OCI-LY3 (cell line): ENCODE measurements around the gene TREM2.

Experiments used
- H2AFZ ChIP-seq: fragments of 200-600, 300-600 bp; shearing (Covaris generic); 2 replicates; pipeline ENCODE4 v1.6.0; 2014; ENCODE audit warnings: antibody characterized with exemption, low read depth, low read length
- H3K27ac ChIP-seq: fragments of 200-600, 300-600 bp; sonication (generic); 2 replicates; pipeline ENCODE4 v1.5.1; 2014; ENCODE audit warnings: mild to moderate bottlenecking, low read length, moderate library complexity, mixed read lengths
- H3K27me3 ChIP-seq: fragments of 200-600, 300-600 bp; sonication (generic); 2 replicates; pipeline ENCODE4 v1.6.1; 2014; ENCODE audit warnings: low read depth, low read length, mixed read lengths
- H3K36me3 ChIP-seq: fragments of 200-600, 300-600 bp; sonication (generic); replicated peaks from 2 replicates; pipeline ENCODE3; 2014; ENCODE audit warnings: low read depth, low read length, mixed read lengths
- H3K4me1 ChIP-seq: fragments of 300-600, 200-600 bp; sonication (generic); 2 replicates; pipeline ENCODE4 v1.6.1; 2014; ENCODE audit warnings: low read length, mixed read lengths
- H3K4me2 ChIP-seq: fragments of 200-600, 300-600 bp; sonication (generic); 2 replicates; pipeline ENCODE4 v1.6.1; 2014; ENCODE audit warnings: low read length, mixed read lengths
- H3K4me3 ChIP-seq: fragments of 300-600, 200-600 bp; sonication (generic); 2 replicates; pipeline ENCODE4 v1.5.1; 2014; ENCODE audit warnings: antibody characterized with exemption, mild to moderate bottlenecking, low read length, moderate library complexity
- H3K79me2 ChIP-seq: fragments of 300-600, 200-600 bp; shearing (Covaris generic); 2 replicates; pipeline ENCODE4 v1.6.1; 2014; ENCODE audit warnings: mild to moderate bottlenecking, low read length, mixed read lengths
- H3K9ac ChIP-seq: fragments of 300-600, 200-600 bp; shearing (Covaris generic); 2 replicates; pipeline ENCODE4 v1.6.0; 2014; ENCODE audit warnings: mild to moderate bottlenecking, low read length, moderate library complexity
- H3K9me3 ChIP-seq: fragments of 200-600, 300-600 bp; shearing (Covaris generic); 2 replicates; pipeline ENCODE4 v1.6.1; 2014; ENCODE audit warnings: low read length, mixed read lengths; ENCODE audit not compliant: insufficient read depth
- H4K20me1 ChIP-seq: fragments of 200-600, 300-600 bp; sonication (generic); 2 replicates; pipeline ENCODE4 v1.6.1; 2016; ENCODE audit warnings: low read length, mixed read lengths; ENCODE audit not compliant: insufficient read depth
- EZH2phosphoT487 ChIP-seq: fragments of 200-600 bp; shearing (Covaris generic); IDR thresholded peaks from 2 replicates; pipeline ENCODE4 v1.6.1; 2018; ENCODE audit warnings: antibody characterized with exemption, mixed run types, low read depth
- TF ChIP-seq, protein P1 (sequence below): fragments of 200-600, 300-600 bp; sonication (generic); IDR thresholded peaks from 2 replicates; pipeline ENCODE4 v1.5.1; 2014; ENCODE audit warnings: antibody characterized with exemption, low read length, low read depth

TREM2 gene

GRCh38 chr6:41147917-41148316, 15.0 kb downstream of the TREM2 start:
- H3K9ac ChIP-seq, result no peak overlapping the region
- H2AFZ ChIP-seq, result no peak overlapping the region
- no peak overlapping the region for H3K4me3 ChIP-seq
- H3K27me3 ChIP-seq, result no peaks in the 10 kb centered on the region
- H3K36me3 ChIP-seq, result no peaks in the 10 kb centered on the region
- no peaks in the 10 kb centered on the region for H3K9me3 ChIP-seq
- H3K79me2 ChIP-seq, result no peaks in the 10 kb centered on the region
- TF ChIP-seq, protein P1, sequence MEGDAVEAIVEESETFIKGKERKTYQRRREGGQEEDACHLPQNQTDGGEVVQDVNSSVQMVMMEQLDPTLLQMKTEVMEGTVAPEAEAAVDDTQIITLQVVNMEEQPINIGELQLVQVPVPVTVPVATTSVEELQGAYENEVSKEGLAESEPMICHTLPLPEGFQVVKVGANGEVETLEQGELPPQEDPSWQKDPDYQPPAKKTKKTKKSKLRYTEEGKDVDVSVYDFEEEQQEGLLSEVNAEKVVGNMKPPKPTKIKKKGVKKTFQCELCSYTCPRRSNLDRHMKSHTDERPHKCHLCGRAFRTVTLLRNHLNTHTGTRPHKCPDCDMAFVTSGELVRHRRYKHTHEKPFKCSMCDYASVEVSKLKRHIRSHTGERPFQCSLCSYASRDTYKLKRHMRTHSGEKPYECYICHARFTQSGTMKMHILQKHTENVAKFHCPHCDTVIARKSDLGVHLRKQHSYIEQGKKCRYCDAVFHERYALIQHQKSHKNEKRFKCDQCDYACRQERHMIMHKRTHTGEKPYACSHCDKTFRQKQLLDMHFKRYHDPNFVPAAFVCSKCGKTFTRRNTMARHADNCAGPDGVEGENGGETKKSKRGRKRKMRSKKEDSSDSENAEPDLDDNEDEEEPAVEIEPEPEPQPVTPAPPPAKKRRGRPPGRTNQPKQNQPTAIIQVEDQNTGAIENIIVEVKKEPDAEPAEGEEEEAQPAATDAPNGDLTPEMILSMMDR, result no peak
- no peak for TF ChIP-seq EZH2phosphoT487
- H3K27ac ChIP-seq, result no peak overlapping the region
- H3K4me1 ChIP-seq, result no peaks in the 10 kb centered on the region
- no peak overlapping the region for H3K4me2 ChIP-seq
- H4K20me1 ChIP-seq, result no peaks in the 10 kb centered on the region

DNA sequence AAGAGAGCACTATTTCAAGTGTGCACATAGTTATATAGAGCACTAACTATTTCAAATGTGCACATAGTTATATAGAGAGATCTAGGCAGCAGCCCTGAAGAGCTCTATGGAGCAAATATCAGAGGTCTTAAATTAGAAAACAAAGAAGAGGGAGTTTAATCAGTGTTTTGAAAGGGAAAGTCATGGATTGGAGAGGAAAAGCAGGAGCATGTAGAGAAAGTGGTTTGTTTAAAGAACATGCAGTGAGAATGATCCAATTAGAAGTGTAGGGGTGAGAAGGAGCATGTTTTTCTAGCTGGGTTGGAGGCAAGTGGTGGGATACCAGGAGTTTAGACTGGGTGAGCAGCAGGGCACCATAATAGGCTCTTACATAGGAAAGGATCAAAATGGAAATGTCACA, 26.0 kb downstream of the TREM2 start:
- no peak overlapping the region for H3K27ac ChIP-seq
- TF ChIP-seq, protein P1, result no peak
- TF ChIP-seq EZH2phosphoT487, result no peak
- no peaks in the 10 kb centered on the region for H4K20me1 ChIP-seq

DNA sequence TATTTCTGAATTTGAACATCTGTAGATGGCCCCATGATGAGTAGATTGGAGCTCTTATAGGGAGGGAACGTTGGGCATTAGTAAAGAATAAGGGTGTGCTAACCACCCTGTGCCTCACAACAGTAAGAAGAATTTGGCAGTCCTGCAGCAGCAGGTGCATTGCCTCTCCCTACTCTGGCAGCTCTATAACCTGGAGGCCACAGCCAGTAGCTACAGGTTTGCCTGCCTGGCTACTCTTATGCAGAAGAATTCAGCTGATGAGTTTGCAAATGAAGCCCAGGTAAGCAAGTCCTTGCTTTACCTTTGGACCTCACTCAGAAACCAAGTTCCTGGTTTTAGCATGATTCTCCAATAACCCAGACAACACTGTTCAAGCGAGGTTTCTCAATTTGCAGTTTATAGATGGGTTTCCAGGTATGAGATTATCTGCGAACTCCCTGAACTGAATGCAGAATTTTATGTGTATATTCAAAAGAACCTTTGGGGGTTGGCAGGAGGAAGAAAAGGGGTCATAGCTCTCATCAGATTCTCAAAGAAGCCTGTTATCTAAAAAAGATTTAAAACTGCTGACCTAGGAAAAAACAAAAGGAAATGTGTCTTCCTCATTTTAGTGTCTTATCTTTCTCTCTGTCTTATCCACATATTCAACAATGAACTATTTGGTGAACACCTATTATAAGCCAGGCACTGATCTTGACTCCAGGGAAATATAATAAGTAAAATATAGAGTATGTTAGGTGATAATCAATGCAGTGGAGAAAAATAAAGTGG, 27.7 kb downstream of the TREM2 start:
- Histone ChIP-seq H3K27me3 (no peaks in the 10 kb centered on the region), H3K36me3 (no peaks in the 10 kb centered on the region), H3K79me2 (no peaks in the 10 kb centered on the region), H4K20me1 (no peaks in the 10 kb centered on the region), H3K4me2 (no peak overlapping the region), H3K4me1 (no peaks in the 10 kb centered on the region), H3K4me3 (no peak overlapping the region), H3K27ac (no peak overlapping the region), H3K9me3 (no peaks in the 10 kb centered on the region), H3K9ac (no peak overlapping the region), H2AFZ (no peak overlapping the region)
- TF ChIP-seq, protein P1, result no peak
- no peak for TF ChIP-seq EZH2phosphoT487

More for the DNA sequence above, 26.0 kb downstream of the TREM2 start:
- no peak overlapping the region for H3K9ac ChIP-seq
- no peak overlapping the region for H3K4me2 ChIP-seq
- no peak overlapping the region for H3K4me3 ChIP-seq
- no peaks in the 10 kb centered on the region for H3K79me2 ChIP-seq
- H3K9me3 ChIP-seq, result no peaks in the 10 kb centered on the region
- H3K36me3 ChIP-seq, result no peaks in the 10 kb centered on the region
- H2AFZ ChIP-seq, result no peak overlapping the region
- H3K4me1 ChIP-seq, result no peaks in the 10 kb centered on the region
- H3K27me3 ChIP-seq, result no peaks in the 10 kb centered on the region

- Histone ChIP-seq H3K36me3 (no peaks in the 10 kb centered on the region), H3K27ac (no peak overlapping the region), H3K9me3 (no peaks in the 10 kb centered on the region), H3K27me3 (no peaks in the 10 kb centered on the region), H3K9ac (no peak overlapping the region), H3K4me1 (no peaks in the 10 kb centered on the region), H3K4me3 (no peak overlapping the region), H3K79me2 (no peaks in the 10 kb centered on the region), H2AFZ (no peak overlapping the region), H3K4me2 (no peak overlapping the region), H4K20me1 (no peaks in the 10 kb centered on the region)
- TF ChIP-seq, protein P1, result no peak
- no peak for TF ChIP-seq EZH2phosphoT487
Measured at GRCh38 chr6:41132254-41132653, 30.7 kb downstream of the TREM2 start.
